HUES6 (cell line): Measurements from ENCODE around the gene EXT2.

Experiments
- H3K27ac ChIP-seq: 2 replicates; pipeline ENCODE4 v1.7.0; 2013; ENCODE audit warnings: low read depth, mild to moderate bottlenecking, low read length, inconsistent platforms
- H3K27me3 ChIP-seq: 2 replicates; pipeline ENCODE4 v1.6.1; 2013; ENCODE audit warnings: low read length; ENCODE audit not compliant: control insufficient read depth, insufficient read depth
- H3K36me3 ChIP-seq: 2 replicates; pipeline ENCODE4 v1.6.1; 2013; ENCODE audit warnings: low read length; ENCODE audit not compliant: control insufficient read depth, insufficient read depth
- H3K4me1 ChIP-seq: 2 replicates; pipeline ENCODE4 v1.6.1; 2013; ENCODE audit warnings: low read length; ENCODE audit not compliant: control insufficient read depth, insufficient read depth
- H3K4me3 ChIP-seq: 2 replicates; pipeline ENCODE4 v1.5.1; 2013; ENCODE audit warnings: low read depth, low read length
- H3K9ac ChIP-seq: one replicate; pipeline ENCODE4 v1.6.1; 2013; ENCODE audit warnings: mild to moderate bottlenecking, low read length
- H3K9me3 ChIP-seq: 2 replicates; pipeline ENCODE4 v1.6.1; 2013; ENCODE audit warnings: low read depth, low read length; ENCODE audit not compliant: control insufficient read depth, insufficient read depth

The EXT2 gene

GRCh38 chr11:44243086-44243485 is 147.6 kb downstream of the EXT2 start:
- H3K9ac ChIP-seq: peak overlapping the region; percentile 6
- H3K27me3 ChIP-seq: no peaks in the 10 kb centered on the region
- H3K27ac ChIP-seq: peak overlapping the region; percentile 65; the same call in 1 of the 2 replicates
- no peaks in the 10 kb centered on the region for H3K9me3 ChIP-seq
- peaks cover 31% of the 10 kb centered on the region for H3K4me1 ChIP-seq
- peak overlapping the region; percentile 11; the same call in 1 of the 2 replicates for H3K4me3 ChIP-seq
- peaks cover 8% of the 10 kb centered on the region for H3K36me3 ChIP-seq

DNA sequence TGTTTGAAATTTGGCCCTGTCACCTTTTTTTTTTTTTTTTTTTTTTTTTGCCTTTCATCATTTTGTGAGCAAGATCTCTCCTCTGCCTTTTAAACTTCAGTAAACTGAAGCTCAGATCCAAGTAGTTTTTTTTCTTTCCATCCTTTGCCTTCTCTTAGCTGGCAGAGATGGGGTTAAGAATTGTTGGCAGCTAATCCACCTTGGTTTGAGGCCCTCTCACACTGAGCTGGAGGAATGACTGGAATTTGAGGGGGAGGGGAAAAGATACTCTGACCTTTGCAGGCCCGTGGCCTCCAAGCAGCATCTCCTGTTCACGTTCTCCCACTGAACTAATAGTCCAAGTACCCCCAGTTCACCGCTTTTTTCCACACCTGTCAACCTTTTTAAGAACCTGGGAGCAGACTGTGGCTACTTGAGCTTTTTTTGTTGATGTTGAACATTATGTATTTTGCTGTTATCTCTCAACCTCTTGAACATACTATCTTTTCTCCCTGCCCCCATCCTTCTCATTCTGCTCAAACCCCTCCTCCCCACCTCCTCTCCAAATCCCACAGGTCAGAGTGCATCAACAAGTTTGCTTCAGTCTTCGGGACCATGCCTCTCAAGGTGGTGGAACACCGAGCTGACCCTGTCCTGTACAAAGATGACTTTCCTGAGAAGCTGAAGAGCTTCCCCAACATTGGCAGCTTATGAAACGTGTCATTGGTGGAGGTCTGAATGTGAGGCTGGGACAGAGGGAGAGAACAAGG is 148.3 kb downstream of the EXT2 start:
- H3K4me1 ChIP-seq: peaks cover 31% of the 10 kb centered on the region
- H3K27ac ChIP-seq: peak overlapping the region; percentile 65

DNA sequence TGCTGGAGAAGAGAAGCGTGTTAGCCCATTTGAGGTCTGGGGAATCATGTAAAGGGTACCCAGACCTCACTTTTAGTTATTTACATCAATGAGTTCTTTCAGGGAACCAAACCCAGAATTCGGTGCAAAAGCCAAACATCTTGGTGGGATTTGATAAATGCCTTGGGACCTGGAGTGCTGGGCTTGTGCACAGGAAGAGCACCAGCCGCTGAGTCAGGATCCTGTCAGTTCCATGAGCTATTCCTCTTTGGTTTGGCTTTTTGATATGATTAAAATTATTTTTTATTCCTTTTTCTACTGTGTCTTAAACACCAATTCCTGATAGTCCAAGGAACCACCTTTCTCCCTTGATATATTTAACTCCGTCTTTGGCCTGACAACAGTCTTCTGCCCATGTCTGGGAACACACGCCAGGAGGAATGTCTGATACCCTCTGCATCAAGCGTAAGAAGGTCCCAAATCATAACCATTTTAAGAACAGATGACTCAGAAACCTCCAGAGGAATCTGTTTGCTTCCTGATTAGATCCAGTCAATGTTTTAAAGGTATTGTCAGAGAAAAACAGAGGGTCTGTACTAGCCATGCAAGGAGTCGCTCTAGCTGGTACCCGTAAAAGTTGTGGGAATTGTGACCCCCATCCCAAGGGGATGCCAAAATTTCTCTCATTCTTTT is 149.3 kb downstream of the EXT2 start:
- Histone ChIP-seq H3K27ac (peak overlapping the region; percentile 64; the same call in 1 of the 2 replicates), H3K4me3 (no peak overlapping the region), H3K9ac (no peak overlapping the region), H3K4me1 (peaks cover 31% of the 10 kb centered on the region), H3K27me3 (no peaks in the 10 kb centered on the region), H3K36me3 (peaks cover 8% of the 10 kb centered on the region), H3K9me3 (no peaks in the 10 kb centered on the region)

More for the DNA sequence above, 148.3 kb downstream of the EXT2 start:
- peak overlapping the region; percentile 19; the same call in 1 of the 2 replicates for H3K4me3 ChIP-seq
- no peaks in the 10 kb centered on the region for H3K9me3 ChIP-seq
- H3K27me3 ChIP-seq: no peaks in the 10 kb centered on the region
- peaks cover 8% of the 10 kb centered on the region for H3K36me3 ChIP-seq
- peak overlapping the region; percentile 56 for H3K9ac ChIP-seq

GRCh38 chr11:44246726-44247125 is 151.2 kb downstream of the EXT2 start:
- Histone ChIP-seq H3K36me3 (peaks cover 10% of the 10 kb centered on the region), H3K9me3 (peaks cover 1% of the 10 kb centered on the region; the same call in 1 of the 2 replicates), H3K4me1 (peaks cover 30% of the 10 kb centered on the region), H3K9ac (no peak overlapping the region), H3K4me3 (no peak overlapping the region), H3K27me3 (no peaks in the 10 kb centered on the region), H3K27ac (no peak overlapping the region)

GRCh38 chr11:44247508-44247907 is 152.0 kb downstream of the EXT2 start:
- Histone ChIP-seq H3K9me3 (peaks cover 9% of the 10 kb centered on the region; the same call in 1 of the 2 replicates), H3K9ac (no peak overlapping the region), H3K4me1 (peaks cover 23% of the 10 kb centered on the region), H3K27me3 (no peaks in the 10 kb centered on the region), H3K4me3 (no peak overlapping the region), H3K36me3 (peaks cover 12% of the 10 kb centered on the region), H3K27ac (no peak overlapping the region)

GRCh38 chr11:44248109-44248508 is 152.6 kb downstream of the EXT2 start:
- H3K27me3 ChIP-seq: no peaks in the 10 kb centered on the region
- H3K9me3 ChIP-seq: peaks cover 15% of the 10 kb centered on the region
- H3K4me3 ChIP-seq: no peak overlapping the region
- peaks cover 17% of the 10 kb centered on the region for H3K4me1 ChIP-seq
- peaks cover 12% of the 10 kb centered on the region for H3K36me3 ChIP-seq
- no peak overlapping the region for H3K27ac ChIP-seq
- no peak overlapping the region for H3K9ac ChIP-seq

DNA sequence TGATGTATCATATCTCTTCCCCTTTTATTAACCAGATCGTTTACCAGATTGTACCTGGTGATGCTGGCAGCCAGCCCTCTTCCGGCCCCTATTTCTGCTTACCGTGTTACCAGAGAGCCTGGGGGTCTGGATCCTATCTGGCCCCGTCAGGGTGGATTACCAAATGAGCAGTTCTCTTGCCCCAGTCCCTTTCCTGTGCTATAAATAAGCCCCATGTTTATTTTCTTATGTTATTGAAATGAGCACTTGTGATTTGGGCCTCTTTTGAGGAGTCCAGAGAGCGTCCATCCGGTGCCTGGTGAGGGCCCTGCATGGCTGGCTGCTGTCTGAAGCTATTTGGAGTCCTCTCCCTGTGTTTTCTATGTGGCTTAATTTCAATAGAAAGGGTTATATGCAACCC is 154.9 kb downstream of the EXT2 start:
- Histone ChIP-seq H3K4me3 (no peak overlapping the region), H3K36me3 (peaks cover 4% of the 10 kb centered on the region), H3K4me1 (no peaks in the 10 kb centered on the region), H3K9ac (no peak overlapping the region), H3K9me3 (peaks cover 21% of the 10 kb centered on the region), H3K27me3 (no peaks in the 10 kb centered on the region), H3K27ac (no peak overlapping the region)

DNA sequence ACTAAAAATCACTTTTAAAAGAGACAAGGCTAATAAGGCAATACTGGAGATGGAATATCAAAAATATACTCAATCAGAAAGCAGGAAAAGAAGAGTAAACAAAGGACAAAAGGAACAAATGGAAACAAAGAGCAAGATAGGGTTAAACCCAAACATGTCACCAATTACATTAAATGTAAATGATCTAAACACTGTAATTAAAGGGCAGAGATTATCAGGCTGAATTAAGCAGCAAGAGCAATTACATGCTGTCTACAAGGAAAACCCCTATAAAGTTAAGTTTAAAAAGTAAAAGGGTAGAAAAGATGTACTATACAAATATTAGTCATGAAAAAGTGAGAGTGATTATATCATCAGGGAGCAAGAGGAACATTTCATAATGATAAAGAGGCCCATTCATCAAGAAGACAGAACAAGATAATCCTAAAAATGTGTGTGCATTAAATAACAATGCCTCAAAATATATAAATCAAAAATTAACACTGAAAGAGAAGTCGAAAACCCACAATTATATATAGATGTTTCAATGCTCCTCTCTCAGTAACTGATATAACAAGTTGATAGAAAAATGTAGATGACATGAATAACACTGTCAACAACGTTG is 157.6 kb downstream of the EXT2 start:
- Histone ChIP-seq H3K27ac (no peak overlapping the region), H3K4me3 (no peak overlapping the region), H3K4me1 (no peaks in the 10 kb centered on the region), H3K9ac (no peak overlapping the region), H3K36me3 (peaks cover 4% of the 10 kb centered on the region), H3K9me3 (peaks cover 21% of the 10 kb centered on the region), H3K27me3 (no peaks in the 10 kb centered on the region)

- H3K27ac ChIP-seq: no peak overlapping the region
- H3K27me3 ChIP-seq: no peaks in the 10 kb centered on the region
- peaks cover 4% of the 10 kb centered on the region for H3K36me3 ChIP-seq
- peaks cover 21% of the 10 kb centered on the region for H3K9me3 ChIP-seq
- H3K4me3 ChIP-seq: no peak overlapping the region
- H3K4me1 ChIP-seq: no peaks in the 10 kb centered on the region
- no peak overlapping the region for H3K9ac ChIP-seq
Observed at GRCh38 chr11:44255406-44256071, 160.1 kb downstream of the EXT2 start.

DNA sequence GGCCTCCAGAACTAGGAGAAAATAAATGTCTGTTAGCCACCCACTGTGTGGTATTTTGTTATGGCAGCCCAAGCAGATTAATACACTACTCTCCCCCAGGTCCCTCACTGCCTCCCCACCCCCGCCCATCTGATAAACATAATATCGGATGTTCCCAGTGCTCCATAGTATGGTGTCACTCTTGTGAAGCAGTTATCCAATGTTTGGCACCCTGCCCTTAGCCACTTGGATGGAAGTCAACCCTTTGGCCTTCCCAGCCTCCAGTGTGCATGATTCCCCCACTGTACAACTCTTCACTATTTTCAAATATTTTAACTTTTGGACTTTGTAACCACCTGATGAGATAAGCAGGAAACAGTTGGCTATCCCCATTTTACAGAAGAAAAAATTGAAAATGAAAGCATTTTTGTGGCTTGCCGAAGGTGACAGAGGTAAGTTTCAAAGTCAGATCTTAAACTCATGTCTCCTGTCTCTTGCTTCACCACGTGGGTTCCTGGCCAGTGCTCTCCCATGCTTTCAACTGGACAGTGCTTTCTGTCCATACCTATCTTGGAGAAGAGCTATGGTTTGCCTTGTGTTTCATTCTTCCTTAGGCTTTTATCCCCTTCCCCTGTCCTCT is 161.3 kb downstream of the EXT2 start:
- peaks cover 19% of the 10 kb centered on the region for H3K9me3 ChIP-seq
- H3K4me1 ChIP-seq: no peaks in the 10 kb centered on the region
- H3K27ac ChIP-seq: no peak overlapping the region
- H3K9ac ChIP-seq: no peak overlapping the region
- H3K27me3 ChIP-seq: no peaks in the 10 kb centered on the region
- peaks cover under 1% of the 10 kb centered on the region; the same call in 1 of the 2 replicates for H3K36me3 ChIP-seq
- no peak overlapping the region for H3K4me3 ChIP-seq
